Ureter (tissue), 1 donor: Measurements from ENCODE around the gene CLDN14. TPM values are rescaled to one million over a fixed set of nuclear protein-coding genes. Genes with fewer than 3 reads are reported as not detected.
A peak's percentile ranks its signal among the peaks of the same experiment; 100 is the strongest.

Source experiments
- DNase-seq: peaks from one replicate; pipeline ENCODE4 v3.0.0-alpha.2; 2020; ENCODE audit warnings: low spot score
- total RNA-seq: library from RNA; stranded (reverse); gene quantifications from one replicate; pipeline ENCODE4 v1.2.4, GENCODE V29; 2023
- donor health status: DM: yes; HTN: yes; CAD: no.

CLDN14 gene
- not detected for total RNA-seq

- DNase-seq: no peak
Observed at GRCh38 chr21:36479415-36480402, at the start of gene CLDN14. CLDN14 (minus strand) TSS chr21:36480122; CDS start chr21:36461695, 18,427 bp downstream.

GRCh38 chr21:36528716-36529115 is 48.8 kb upstream of the CLDN14 start:
- no peak for DNase-seq

- no peak for DNase-seq
Observed at GRCh38 chr21:36527317-36527716, 47.4 kb upstream of the CLDN14 start.

- DNase-seq: no peak
Observed at GRCh38 chr21:36526104-36526503, 46.2 kb upstream of the CLDN14 start.

- no peak for DNase-seq
Observed at GRCh38 chr21:36524477-36524876, 44.6 kb upstream of the CLDN14 start.

GRCh38 chr21:36522219-36522808 is 42.4 kb upstream of the CLDN14 start:
- no peak for DNase-seq

GRCh38 chr21:36518883-36519492 is 39.1 kb upstream of the CLDN14 start:
- DNase-seq: no peak

- DNase-seq: no peak
Observed at GRCh38 chr21:36517366-36518075, 37.6 kb upstream of the CLDN14 start.

GRCh38 chr21:36516281-36516680 is 36.4 kb upstream of the CLDN14 start:
- DNase-seq: no peak

- DNase-seq: no peak
Observed at GRCh38 chr21:36513430-36513829, 33.5 kb upstream of the CLDN14 start.

- DNase-seq: no peak
Observed at GRCh38 chr21:36512971-36513370, 33.0 kb upstream of the CLDN14 start.

GRCh38 chr21:36511484-36512220 is 31.7 kb upstream of the CLDN14 start:
- DNase-seq: no peak

GRCh38 chr21:36510911-36511310 is 31.0 kb upstream of the CLDN14 start:
- DNase-seq: no peak

GRCh38 chr21:36509973-36510664 is 30.2 kb upstream of the CLDN14 start:
- peak; percentile 83 for DNase-seq

- DNase-seq: no peak
Observed at GRCh38 chr21:36508948-36509347, 29.0 kb upstream of the CLDN14 start.

- DNase-seq: no peak
Observed at GRCh38 chr21:36507397-36508018, 27.6 kb upstream of the CLDN14 start.

- no peak for DNase-seq
Observed at GRCh38 chr21:36506482-36506881, 26.6 kb upstream of the CLDN14 start.

- peak; percentile 56 for DNase-seq
Observed at GRCh38 chr21:36504067-36505058, 24.4 kb upstream of the CLDN14 start.

GRCh38 chr21:36502365-36502764 is 22.4 kb upstream of the CLDN14 start:
- DNase-seq: no peak
